H9 (cell line): ENCODE data around the gene KCNH1. TPM values are rescaled to one million over a fixed set of nuclear protein-coding genes. Genes with fewer than 3 reads are reported as not detected.

Experiments
- DNase-seq: peaks from one replicate; pipeline ENCODE4 v3.0.0-alpha.2; 2017
- H2AFZ ChIP-seq: one replicate; pipeline ENCODE4 v1.6.1; 2013; ENCODE audit warnings: mild to moderate bottlenecking, low read length, control low read depth, moderate library complexity
- H2AK5ac ChIP-seq: 2 replicates; pipeline ENCODE4 v1.6.1; 2013; ENCODE audit warnings: low read length, control low read depth, mixed read lengths; ENCODE audit not compliant: insufficient read length
- H2BK120ac ChIP-seq: one replicate; pipeline ENCODE4 v1.6.1; 2013; ENCODE audit warnings: low read depth, mild to moderate bottlenecking, low read length, control low read depth, inconsistent platforms; ENCODE audit not compliant: poor library complexity, severe bottlenecking
- H2BK12ac ChIP-seq: 2 replicates; pipeline ENCODE4 v1.6.1; 2013; ENCODE audit warnings: low read length, control low read depth, mixed read lengths, low read depth; ENCODE audit not compliant: insufficient read length
- H2BK15ac ChIP-seq: 2 replicates; pipeline ENCODE4 v1.6.1; 2013; ENCODE audit warnings: low read depth, low read length, control low read depth
- H2BK20ac ChIP-seq: one replicate; pipeline ENCODE4 v1.6.1; 2013; ENCODE audit warnings: low read depth, mild to moderate bottlenecking, low read length, control low read depth, inconsistent platforms; ENCODE audit not compliant: poor library complexity, severe bottlenecking
- H2BK5ac ChIP-seq: 2 replicates; pipeline ENCODE4 v1.6.1; 2013; ENCODE audit warnings: low read length, control low read depth, mixed read lengths; ENCODE audit not compliant: insufficient read length
- H3K14ac ChIP-seq: 2 replicates; pipeline ENCODE4 v1.6.1; 2013; ENCODE audit warnings: low read length, control low read depth; ENCODE audit not compliant: insufficient read depth
- H3K18ac ChIP-seq: 2 replicates; pipeline ENCODE4 v1.6.1; 2013; ENCODE audit warnings: low read depth, mild to moderate bottlenecking, mixed read lengths, low read length, control low read depth; ENCODE audit not compliant: insufficient read length
- H3K23ac ChIP-seq: 2 replicates; pipeline ENCODE4 v1.6.1; 2013; ENCODE audit warnings: low read length, control low read depth, mixed read lengths, low read depth; ENCODE audit not compliant: insufficient read length
- H3K23me2 ChIP-seq: 2 replicates; pipeline ENCODE4 v1.6.1; 2013; ENCODE audit warnings: low read depth, mild to moderate bottlenecking, mixed read lengths, low read length, control low read depth; ENCODE audit not compliant: insufficient read length, poor library complexity, severe bottlenecking
- H3K27ac ChIP-seq: 2 replicates; pipeline ENCODE4 v1.5.1; 2013; ENCODE audit warnings: low read length, control low read depth, mixed read lengths, low read depth; ENCODE audit not compliant: insufficient read length
- H3K27me3 ChIP-seq: 2 replicates; pipeline ENCODE4 v1.6.1; 2013; ENCODE audit warnings: low read length, control low read depth, inconsistent platforms; ENCODE audit not compliant: insufficient read depth
- H3K4ac ChIP-seq: 2 replicates; pipeline ENCODE4 v1.6.1; 2013; ENCODE audit warnings: low read depth, mild to moderate bottlenecking, control low read depth, inconsistent platforms, low read length, moderate library complexity
- H3K4me1 ChIP-seq: 2 replicates; pipeline ENCODE4 v1.6.1; 2013; ENCODE audit warnings: low read length, control low read depth, inconsistent platforms; ENCODE audit not compliant: insufficient read depth
- H3K4me2 ChIP-seq: 2 replicates; pipeline ENCODE4 v1.6.1; 2013; ENCODE audit warnings: low read length, control low read depth, mixed read lengths; ENCODE audit not compliant: insufficient read length, insufficient read depth
- H3K56ac ChIP-seq: 2 replicates; pipeline ENCODE4 v1.6.1; 2013; ENCODE audit warnings: low read depth, mild to moderate bottlenecking, mixed read lengths, low read length, control low read depth; ENCODE audit not compliant: insufficient read length
- H3K79me1 ChIP-seq: 2 replicates; pipeline ENCODE4 v1.6.1; 2013; ENCODE audit warnings: low read depth, mild to moderate bottlenecking, moderate library complexity, low read length, control low read depth, inconsistent platforms; ENCODE audit not compliant: insufficient read depth, poor library complexity, severe bottlenecking
- H3K79me2 ChIP-seq: 2 replicates; pipeline ENCODE4 v1.6.1; 2013; ENCODE audit warnings: low read length, control low read depth, inconsistent platforms; ENCODE audit not compliant: insufficient read depth
- H3K9ac ChIP-seq: 2 replicates; pipeline ENCODE4 v1.6.1; 2013; ENCODE audit warnings: low read length, control low read depth, mixed read lengths; ENCODE audit not compliant: insufficient read length; ENCODE audit errors: extremely low read depth
- H3K9me3 ChIP-seq: one replicate; pipeline ENCODE4 v1.6.1; 2013; ENCODE audit warnings: low read depth, low read length, inconsistent platforms; ENCODE audit not compliant: control insufficient read depth
- H3T11ph ChIP-seq: one replicate; pipeline ENCODE4 v1.6.1; 2013; ENCODE audit warnings: mild to moderate bottlenecking, low read length, control low read depth, inconsistent platforms
- H4K20me1 ChIP-seq: one replicate; pipeline ENCODE4 v1.6.1; 2013; ENCODE audit not compliant: control insufficient read depth, insufficient read length, insufficient read depth
- H4K5ac ChIP-seq: 2 replicates; pipeline ENCODE4 v1.6.1; 2013; ENCODE audit warnings: low read depth, mild to moderate bottlenecking, mixed read lengths, low read length, control low read depth; ENCODE audit not compliant: insufficient read length
- H4K8ac ChIP-seq: replicated peaks from 2 replicates; pipeline ENCODE4 v1.6.1; 2013; ENCODE audit warnings: low read length, control low read depth, mixed read lengths, low read depth; ENCODE audit not compliant: insufficient read length
- H4K91ac ChIP-seq: 2 replicates; pipeline ENCODE4 v1.6.1; 2013; ENCODE audit warnings: low read depth, mild to moderate bottlenecking, moderate library complexity, mixed read lengths, low read length, control low read depth; ENCODE audit not compliant: insufficient read length
- H3K27ac Mint-ChIP-seq, 3 experiments: 2 replicates in 2 of 3; 3 replicates in 1 of 3; pipeline ENCODE4 v1.8.0; 2020 to 2021; ENCODE audit warnings: mixed read lengths in 3 of 3, mild to moderate bottlenecking in 1 of 3, moderate library complexity in 1 of 3
- H3K27me3 Mint-ChIP-seq: 2 replicates; pipeline ENCODE4 v1.8.0; 2021; ENCODE audit warnings: low read depth, mild to moderate bottlenecking, moderate library complexity, mixed read lengths
- H3K36me3 Mint-ChIP-seq, 3 experiments: 2 replicates in 2 of 3; 3 replicates in 1 of 3; pipeline ENCODE4 v1.8.0; 2020 to 2021; ENCODE audit warnings: low read depth in 3 of 3, mixed read lengths in 3 of 3; ENCODE audit not compliant: insufficient read depth in 1 of 3
- H3K4me1 Mint-ChIP-seq, 2 experiments: 2 replicates each; pipeline ENCODE4 v1.8.0; 2020; ENCODE audit warnings: mixed read lengths in 2 of 2
- H3K4me3 Mint-ChIP-seq, 2 experiments: 2 replicates in 1 of 2; 3 replicates in 1 of 2; pipeline ENCODE4 v1.8.0; 2020 to 2021; ENCODE audit warnings: mild to moderate bottlenecking in 2 of 2, mixed read lengths in 2 of 2, moderate library complexity in 1 of 2
- H3K9me3 Mint-ChIP-seq, 2 experiments: 2 replicates in 1 of 2; 3 replicates in 1 of 2; pipeline ENCODE4 v1.8.0; 2020; ENCODE audit warnings: mild to moderate bottlenecking in 2 of 2, mixed read lengths in 2 of 2, moderate library complexity in 1 of 2
- CTCF ChIP-seq: fragments of 200-600 bp; sonication (generic); conservative IDR thresholded peaks from 3 replicates; pipeline ENCODE4 v1.8.0; 2021; ENCODE audit warnings: antibody characterized with exemption, mild to moderate bottlenecking
- WGBS: extraction: QIAGEN DNeasy Blood & Tissue Kit; methylation state at CpG from one replicate; pipeline ENCODE4 v1.1.7; 2013; ENCODE audit warnings: missing lambda C conversion rate, low lambda C conversion rate, mixed read lengths; ENCODE audit not compliant: insufficient read length; ENCODE audit errors: extremely low coverage; 5-methylcytosine and 5-hydroxymethylcytosine counted together
- total RNA-seq: library from RNA; stranded (reverse); gene quantifications from 2 replicates; pipeline ENCODE4 v1.2.1, GENCODE V29; 2021

KCNH1 gene
- total RNA-seq, 1 experiment from 2014 or later: 0.11 TPM

DNA sequence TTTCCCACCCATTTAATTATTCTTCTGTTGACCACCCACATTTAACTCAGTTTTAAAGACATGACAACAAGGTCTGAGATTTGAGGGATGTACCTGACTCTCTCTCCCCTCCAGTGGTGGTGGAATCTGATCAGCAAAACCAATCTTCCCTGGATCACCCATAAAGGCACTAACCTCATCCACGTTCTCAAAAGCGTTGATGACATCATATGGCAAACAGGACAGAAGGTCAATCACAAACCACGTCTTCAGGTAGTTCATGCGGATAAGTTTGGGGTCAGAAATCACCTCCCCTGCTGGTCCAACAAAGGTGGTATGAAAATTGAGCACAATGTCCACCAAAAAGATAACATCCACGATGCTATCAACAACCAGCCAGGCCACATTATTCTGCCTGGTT, 115.3 kb downstream of the KCNH1 start:
- no peak for TF ChIP-seq CTCF
- H2BK120ac ChIP-seq: no peak overlapping the region
- H4K8ac ChIP-seq: no peak overlapping the region
- no peak overlapping the region for H2BK15ac ChIP-seq
- no peaks in the 10 kb centered on the region for H3K79me1 ChIP-seq
- H3K4me3 Mint-ChIP-seq: no peak overlapping the region
- no peak overlapping the region for H4K5ac ChIP-seq
- H3K27me3 Mint-ChIP-seq: no peaks in the 10 kb centered on the region; the same call in 1 of the 2 replicates
- DNase-seq: no peak
- H2BK5ac ChIP-seq: no peak overlapping the region
- no peaks in the 10 kb centered on the region for H4K20me1 ChIP-seq
- no peak overlapping the region for H3T11ph ChIP-seq
- H3K4me1 ChIP-seq: no peaks in the 10 kb centered on the region
- no peaks in the 10 kb centered on the region for H3K9me3 ChIP-seq
- no peak overlapping the region for H4K91ac ChIP-seq
- no peaks in the 10 kb centered on the region for H3K4me1 Mint-ChIP-seq
- H2AK5ac ChIP-seq: no peak overlapping the region
- no peak overlapping the region for H3K56ac ChIP-seq
- H3K23ac ChIP-seq: no peak overlapping the region
- peaks cover 0 to 2% (median 0%) of the 10 kb centered on the region in 3 experiments; a peak in 1 of 7 replicates for H3K36me3 Mint-ChIP-seq
- no peak overlapping the region for H3K9ac ChIP-seq
- H3K27ac Mint-ChIP-seq: no peak overlapping the region; a peak in 1 of 7 replicates
- H3K9me3 Mint-ChIP-seq: peaks cover 0 to 5% of the 10 kb centered on the region in 2 experiments; a peak in 2 of 5 replicates
- no peaks in the 10 kb centered on the region for H3K27me3 ChIP-seq
- no CpG with 5 or more reads among the region's 5 CpGs for WGBS
- no peak overlapping the region for H2AFZ ChIP-seq
- H3K4me2 ChIP-seq: no peak overlapping the region
- no peak overlapping the region for H3K27ac ChIP-seq
- H3K14ac ChIP-seq: no peak overlapping the region
- H3K23me2 ChIP-seq: no peaks in the 10 kb centered on the region
- no peak overlapping the region for H2BK20ac ChIP-seq
- no peak overlapping the region for H2BK12ac ChIP-seq
- H3K79me2 ChIP-seq: no peaks in the 10 kb centered on the region
- no peak overlapping the region for H3K4ac ChIP-seq
- H3K18ac ChIP-seq: no peak overlapping the region
